Activated CD4-positive, alpha-beta memory T cell treated with anti-CD3 and anti-CD28 coated beads, Interleukin-2, amount 10 ng/mL, durations not matched to agents 7 days and 5 days (primary cell): ENCODE data around the gene RPP21. TPM values are rescaled to one million over a fixed set of nuclear protein-coding genes. Genes with fewer than 3 reads are reported as not detected.

ENCODE experiments used
- CTCF ChIA-PET: fragments of 350-600 bp; sonication (Branson Sonifier 250); formaldehyde crosslinking; loops from one replicate; lab custom pipeline; 2021; ENCODE audit warnings: antibody characterized with exemption, inconsistent platforms; lab: Charles Lee
- POLR2A ChIA-PET: fragments of 350-600 bp; sonication (Branson Sonifier 250); formaldehyde crosslinking; loops from one replicate; lab custom pipeline; 2021; ENCODE audit warnings: antibody characterized with exemption; lab: Charles Lee
- DNase-seq: peaks from one replicate; pipeline ENCODE4 v3.0.0-alpha.2; 2020
- H3K27ac Mint-ChIP-seq: one replicate; pipeline ENCODE4 v1.8.0; 2021; ENCODE audit warnings: mild to moderate bottlenecking, mixed read lengths
- H3K27me3 Mint-ChIP-seq: one replicate; pipeline ENCODE4 v1.8.0; 2021; ENCODE audit warnings: mixed read lengths
- H3K36me3 Mint-ChIP-seq: one replicate; pipeline ENCODE4 v1.8.0; 2021; ENCODE audit warnings: low read depth, mixed read lengths
- H3K4me1 Mint-ChIP-seq: one replicate; pipeline ENCODE4 v1.8.0; 2021; ENCODE audit warnings: mixed read lengths
- H3K4me3 Mint-ChIP-seq: one replicate; pipeline ENCODE4 v1.8.0; 2021; ENCODE audit warnings: mild to moderate bottlenecking, mixed read lengths
- H3K9me3 Mint-ChIP-seq: one replicate; pipeline ENCODE4 v1.8.0; 2021; ENCODE audit warnings: mixed read lengths
- total RNA-seq, 2 experiments: library from RNA; stranded (reverse); gene quantifications; one replicate each; pipeline ENCODE4 v1.2.3, GENCODE V29; 2021

The RPP21 gene
- total RNA-seq, 2 experiments from 2014 or later: 34.2 to 35.7 TPM

DNA sequence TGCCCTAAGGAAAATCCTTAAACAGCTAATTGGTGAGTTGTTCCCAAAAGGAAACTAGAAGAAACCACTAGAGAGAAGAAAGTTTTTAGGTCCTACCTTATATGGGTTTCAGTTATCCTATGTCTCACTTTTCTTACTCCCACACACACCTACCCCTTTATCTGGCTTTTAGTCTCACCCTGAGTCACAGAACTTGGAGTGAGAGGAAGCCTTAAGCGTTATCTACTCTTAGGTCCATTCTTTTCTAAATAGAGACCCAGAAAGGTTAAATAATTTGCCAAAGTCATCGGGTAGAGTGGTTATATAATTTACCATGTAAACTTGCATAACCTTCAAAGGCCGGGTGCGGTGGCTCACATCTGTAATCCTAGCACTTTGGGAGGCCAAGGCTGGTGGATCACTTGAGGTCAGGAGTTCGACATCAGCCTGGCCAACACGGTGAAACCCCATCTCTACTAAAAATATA is 4.3 kb upstream of the RPP21 start:
- ChIA-PET CTCF (no interaction called here), POLR2A (interaction anchor here (4.0 kb wide), 1 partner anchor 13 kb away, joined by 25 read pairs; the partner anchor contains the start of gene TRIM39)
- H3K4me1 Mint-ChIP-seq: peaks cover 10% of the 10 kb centered on the region
- no peaks in the 10 kb centered on the region for H3K9me3 Mint-ChIP-seq
- H3K27me3 Mint-ChIP-seq: no peaks in the 10 kb centered on the region
- H3K4me3 Mint-ChIP-seq: no peak overlapping the region
- H3K36me3 Mint-ChIP-seq: peaks cover 48% of the 10 kb centered on the region
- no peak for DNase-seq
- no peak overlapping the region for H3K27ac Mint-ChIP-seq

DNA sequence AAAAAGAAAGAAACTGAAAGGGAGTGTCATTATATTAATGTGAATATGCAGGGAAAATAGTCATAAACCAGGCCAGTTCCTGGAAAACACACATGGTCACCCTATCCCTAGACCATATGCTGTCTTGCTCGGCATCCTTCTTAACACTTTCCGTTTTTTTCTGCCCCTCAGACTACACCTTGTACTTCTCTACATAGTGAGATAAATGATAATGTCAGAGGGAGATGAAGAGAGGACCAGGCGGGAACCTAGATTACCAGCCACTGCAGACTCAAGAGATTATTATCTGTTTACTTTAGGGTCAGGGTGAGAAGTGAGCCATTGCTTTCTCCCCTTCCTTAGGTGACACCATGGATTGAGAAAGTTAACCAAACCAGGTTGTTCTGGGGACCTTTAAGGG is 3.7 kb upstream of the RPP21 start:
- DNase-seq: no peak
- Mint-ChIP-seq H3K36me3 (peaks cover 50% of the 10 kb centered on the region), H3K27ac (no peak overlapping the region), H3K4me1 (peaks cover 16% of the 10 kb centered on the region), H3K27me3 (no peaks in the 10 kb centered on the region), H3K9me3 (no peaks in the 10 kb centered on the region), H3K4me3 (no peak overlapping the region)
- ChIA-PET POLR2A (no interaction called here), CTCF (no interaction called here)

DNA sequence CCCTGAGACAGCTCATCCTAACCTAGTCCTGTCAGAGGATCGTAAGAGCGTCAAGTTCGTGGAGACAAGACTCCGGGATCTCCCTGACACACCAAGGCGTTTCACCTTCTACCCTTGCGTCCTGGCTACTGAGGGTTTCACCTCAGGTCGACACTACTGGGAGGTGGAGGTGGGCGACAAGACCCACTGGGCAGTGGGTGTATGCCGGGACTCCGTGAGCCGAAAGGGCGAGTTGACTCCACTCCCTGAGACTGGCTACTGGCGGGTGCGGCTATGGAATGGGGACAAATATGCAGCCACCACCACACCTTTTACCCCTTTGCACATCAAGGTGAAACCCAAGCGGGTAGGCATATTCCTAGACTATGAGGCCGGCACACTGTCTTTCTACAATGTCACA is 3.2 kb upstream of the RPP21 start:
- peaks cover 50% of the 10 kb centered on the region for H3K36me3 Mint-ChIP-seq

DNA sequence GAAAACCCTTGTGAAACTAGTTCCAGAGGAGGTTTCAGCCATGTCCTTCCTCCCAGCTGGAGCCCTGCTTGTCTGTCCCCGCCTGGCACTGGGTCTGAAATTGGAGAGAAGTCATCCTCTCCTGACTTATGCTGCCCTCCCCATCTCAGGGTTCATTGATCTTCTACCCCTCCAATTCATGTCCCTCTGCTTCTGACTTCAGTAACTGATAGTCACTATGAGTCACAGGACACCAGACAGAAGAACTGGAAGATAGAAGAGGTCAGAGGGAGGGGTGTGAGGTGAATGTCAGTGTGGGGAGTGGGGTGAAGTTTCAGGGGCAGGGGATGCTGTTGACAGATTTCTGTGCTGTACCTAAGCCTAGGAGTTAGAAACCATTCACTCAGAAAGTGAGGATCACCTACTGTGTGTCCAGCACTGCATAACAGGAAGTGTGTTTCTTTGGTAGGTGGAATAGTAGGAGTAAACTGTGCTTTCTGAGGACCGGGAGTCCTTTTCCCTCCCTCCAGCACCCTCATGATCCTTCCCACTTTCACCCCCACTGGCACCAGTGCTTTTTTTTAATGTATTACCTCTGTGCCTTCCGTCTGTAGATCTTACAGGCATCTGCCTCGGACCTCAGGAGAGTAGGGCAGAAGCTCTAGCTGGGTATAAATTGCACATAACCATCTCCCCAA is 627 bp upstream of the RPP21 start:
- Mint-ChIP-seq H3K36me3 (peaks cover 47% of the 10 kb centered on the region), H3K4me1 (peaks cover 23% of the 10 kb centered on the region), H3K4me3 (peak overlapping the region; percentile 88), H3K27ac (no peak overlapping the region), H3K27me3 (peaks cover 7% of the 10 kb centered on the region), H3K9me3 (no peaks in the 10 kb centered on the region)
- DNase-seq: no peak
- ChIA-PET POLR2A (interaction anchor here (0.8 to 1.0 kb wide), 2 partner anchors 18 to 20 kb away, joined by 3 to 8 read pairs; partner anchors contain the start of gene TRIM39), CTCF (interaction anchor here (1.1 kb wide), 1 partner anchor 12 kb away, joined by 3 read pairs; no protein-coding TSS in a partner anchor)

More for the DNA sequence above, 3.2 kb upstream of the RPP21 start:
- Mint-ChIP-seq H3K4me3 (no peak overlapping the region), H3K27me3 (no peaks in the 10 kb centered on the region), H3K9me3 (no peaks in the 10 kb centered on the region), H3K4me1 (peaks cover 18% of the 10 kb centered on the region), H3K27ac (no peak overlapping the region)
- DNase-seq: no peak
- CTCF ChIA-PET: no interaction called here
- POLR2A ChIA-PET: no interaction called here

DNA sequence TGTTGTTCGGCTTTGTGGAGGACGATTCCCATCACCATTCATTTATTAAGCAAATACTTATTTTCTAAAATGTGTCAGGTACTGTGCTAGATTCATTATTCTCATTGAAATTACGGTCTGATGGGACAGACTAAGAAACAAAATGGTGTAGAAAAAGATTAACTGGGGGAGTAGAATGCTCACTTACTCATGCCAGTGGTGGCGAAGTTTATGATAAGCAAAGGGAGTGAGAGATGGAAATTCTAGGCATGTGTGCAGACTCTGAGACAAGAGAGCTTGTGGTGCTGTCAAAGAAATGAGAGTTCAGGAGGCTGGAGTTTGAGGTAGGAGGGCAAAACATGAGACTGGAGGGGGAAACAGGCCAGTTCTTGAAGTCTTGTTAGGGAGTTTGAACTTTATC is 896 bp downstream of the RPP21 start:
- peak overlapping the region; percentile 88 for H3K4me3 Mint-ChIP-seq
- no peak for DNase-seq
- peak overlapping the region; percentile 48 for H3K27ac Mint-ChIP-seq
- H3K9me3 Mint-ChIP-seq: no peaks in the 10 kb centered on the region
- H3K27me3 Mint-ChIP-seq: peaks cover 18% of the 10 kb centered on the region
- CTCF ChIA-PET: no interaction called here
- peaks cover 36% of the 10 kb centered on the region for H3K4me1 Mint-ChIP-seq
- peaks cover 36% of the 10 kb centered on the region for H3K36me3 Mint-ChIP-seq
- POLR2A ChIA-PET: interaction anchor here (1.4 to 1.5 kb wide), 2 partner anchors 16 to 20 kb away, joined by 4 to 8 read pairs; partner anchors contain the start of gene TRIM39

DNA sequence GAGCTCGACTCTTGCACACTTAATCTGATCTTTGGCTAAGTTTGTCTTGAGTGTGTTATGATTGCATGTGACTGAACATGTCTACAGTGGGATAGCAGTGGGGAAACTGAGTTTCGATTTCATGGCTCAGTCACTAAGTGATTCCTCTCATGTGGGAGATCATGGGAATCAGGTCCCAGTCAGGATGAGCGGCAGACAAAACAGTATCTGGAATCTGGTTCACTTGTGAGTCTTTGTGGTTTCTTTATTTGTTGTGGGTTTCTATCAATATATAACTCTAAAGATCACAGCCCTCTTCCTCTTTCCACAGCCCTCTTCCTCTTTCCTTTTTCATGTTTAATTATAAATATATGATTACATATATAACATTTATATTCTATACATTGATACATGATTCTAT is 4.0 kb downstream of the RPP21 start:
- ChIA-PET POLR2A (interaction anchor here (1.6 kb wide), 1 partner anchor 23 kb away, joined by 8 read pairs; the partner anchor contains the start of gene TRIM39), CTCF (no interaction called here)
- Mint-ChIP-seq H3K4me1 (peaks cover 40% of the 10 kb centered on the region), H3K27ac (no peak overlapping the region), H3K36me3 (peaks cover 19% of the 10 kb centered on the region), H3K27me3 (peaks cover 45% of the 10 kb centered on the region), H3K9me3 (no peaks in the 10 kb centered on the region), H3K4me3 (no peak overlapping the region)
- no peak for DNase-seq

DNA sequence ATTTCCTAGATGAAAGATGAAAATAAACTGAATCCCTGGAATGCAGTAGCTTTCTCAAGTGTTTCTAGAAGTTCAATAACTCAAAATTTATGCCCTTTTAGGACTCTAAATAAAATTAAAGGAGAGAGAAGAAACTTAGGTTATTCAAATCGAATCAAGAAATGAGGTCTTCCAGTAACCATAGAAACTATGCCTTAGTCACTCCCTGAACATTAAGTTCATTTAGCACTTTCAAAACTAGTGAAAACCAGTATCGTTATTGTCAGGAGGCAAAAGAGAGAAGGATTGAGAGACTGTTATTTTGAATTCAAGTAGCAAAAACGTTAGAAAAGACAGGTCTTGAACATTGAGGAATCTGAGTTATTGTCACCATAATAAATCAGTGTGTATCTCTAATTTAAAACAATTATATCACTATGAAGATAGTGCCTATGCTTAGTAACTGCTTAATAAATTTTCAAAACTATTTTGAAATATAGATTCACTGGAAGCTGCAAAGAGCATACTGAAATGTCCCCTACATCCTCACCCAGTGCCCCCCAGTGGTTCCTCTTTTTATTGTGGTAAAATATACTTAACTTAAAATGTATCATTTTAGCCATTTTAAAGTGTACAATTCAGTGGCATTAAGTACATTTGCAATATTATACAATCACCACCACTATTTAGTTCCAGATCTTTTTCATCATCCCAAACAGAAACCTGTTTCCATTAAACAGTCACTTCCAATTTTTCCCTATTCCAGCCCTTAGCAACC is 4.6 kb downstream of the RPP21 start:
- CTCF ChIA-PET: interaction anchor here (1.2 to 1.9 kb wide), 2 partner anchors 11 to 130 kb away, joined by 3 to 5 read pairs; no protein-coding TSS in a partner anchor
- Mint-ChIP-seq H3K4me1 (peaks cover 36% of the 10 kb centered on the region), H3K27me3 (peaks cover 50% of the 10 kb centered on the region), H3K9me3 (no peaks in the 10 kb centered on the region), H3K36me3 (peaks cover 19% of the 10 kb centered on the region), H3K4me3 (no peak overlapping the region), H3K27ac (no peak overlapping the region)
- DNase-seq: no peak
- POLR2A ChIA-PET: interaction anchor here (1.5 to 1.6 kb wide), 2 partner anchors 23 to 24 kb away, joined by 3 to 8 read pairs; partner anchors contain the start of gene TRIM39

DNA sequence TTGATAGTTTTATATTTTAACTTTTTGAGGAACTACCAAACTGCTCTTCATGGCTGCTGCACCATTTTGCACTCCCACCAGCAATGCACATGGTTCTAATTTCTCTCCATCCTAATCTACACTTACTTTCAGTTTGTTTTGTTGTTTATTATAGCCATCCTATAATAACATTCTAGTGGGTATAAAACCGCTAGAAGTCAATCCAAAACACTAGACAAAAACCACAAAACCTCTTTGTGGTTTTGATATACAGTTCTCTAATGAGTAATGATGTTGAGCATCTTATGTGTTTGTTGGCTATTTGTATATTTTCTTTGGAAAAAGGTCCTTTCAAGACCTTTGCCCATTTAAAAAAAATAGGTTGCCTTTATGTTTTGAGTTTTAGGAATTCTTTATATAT is 5.6 kb downstream of the RPP21 start:
- POLR2A ChIA-PET: interaction anchor here (1.5 kb wide), 1 partner anchor 24 kb away, joined by 3 read pairs; the partner anchor contains the start of gene TRIM39
- Mint-ChIP-seq H3K36me3 (peaks cover 19% of the 10 kb centered on the region), H3K4me1 (peaks cover 32% of the 10 kb centered on the region), H3K27me3 (peaks cover 58% of the 10 kb centered on the region), H3K4me3 (no peak overlapping the region), H3K9me3 (no peaks in the 10 kb centered on the region), H3K27ac (no peak overlapping the region)
- DNase-seq: no peak
- CTCF ChIA-PET: interaction anchor here (1.2 to 1.9 kb wide), 2 partner anchors 12 to 131 kb away, joined by 3 to 5 read pairs; no protein-coding TSS in a partner anchor

DNA sequence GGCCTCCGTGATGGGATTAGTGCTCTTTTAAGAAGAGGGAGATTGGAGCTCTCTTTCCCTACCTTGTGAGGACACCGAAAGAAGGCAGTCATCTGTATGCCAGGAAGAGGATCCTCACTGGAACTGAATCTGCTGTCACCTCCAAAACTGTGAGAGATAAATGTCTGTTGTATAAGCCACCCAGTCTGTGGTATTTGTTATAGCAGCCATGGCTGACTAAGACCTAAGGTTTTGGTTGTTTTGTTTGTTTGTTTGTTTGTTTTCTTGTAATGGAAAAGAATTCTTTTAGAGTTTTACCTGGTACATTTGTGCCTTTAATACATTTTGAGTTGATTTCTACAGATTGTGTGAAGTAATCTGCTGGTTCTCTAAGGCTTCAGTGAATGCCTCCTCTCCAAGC is 7.6 kb downstream of the RPP21 start:
- Mint-ChIP-seq H3K27ac (no peak overlapping the region), H3K27me3 (peaks cover 70% of the 10 kb centered on the region), H3K36me3 (peaks cover 3% of the 10 kb centered on the region), H3K9me3 (no peaks in the 10 kb centered on the region), H3K4me3 (no peak overlapping the region), H3K4me1 (peaks cover 23% of the 10 kb centered on the region)
- ChIA-PET CTCF (no interaction called here), POLR2A (interaction anchor here (1.0 kb wide), 1 partner anchor 27 kb away, joined by 3 read pairs; no protein-coding TSS in a partner anchor)
- DNase-seq: no peak

DNA sequence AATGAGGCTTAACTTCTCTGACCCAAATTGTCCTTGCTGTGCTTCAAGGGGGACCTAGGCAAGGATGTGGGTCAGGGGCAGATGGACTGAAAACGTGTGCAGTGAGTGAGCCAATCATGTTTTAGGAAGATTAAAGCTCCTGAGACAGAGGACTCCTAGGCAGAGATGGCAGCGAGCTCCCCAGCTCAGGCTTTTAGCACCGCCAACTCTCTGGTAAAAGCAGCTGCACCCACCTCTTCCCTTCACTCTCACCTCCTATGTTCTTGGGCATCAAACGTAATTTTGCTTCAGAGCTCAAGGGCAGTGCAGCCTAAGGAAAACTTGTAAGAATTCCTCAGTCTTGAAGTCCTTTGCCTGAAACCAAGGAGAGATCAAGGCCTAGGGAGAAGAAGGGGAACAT is 10.3 kb downstream of the RPP21 start:
- Mint-ChIP-seq H3K27me3 (peaks cover 77% of the 10 kb centered on the region), H3K9me3 (no peaks in the 10 kb centered on the region), H3K4me1 (peaks cover 16% of the 10 kb centered on the region), H3K27ac (no peak overlapping the region), H3K36me3 (no peaks in the 10 kb centered on the region), H3K4me3 (no peak overlapping the region)
- DNase-seq: no peak
- POLR2A ChIA-PET: no interaction called here
- CTCF ChIA-PET: interaction anchor here (1.5 to 2.1 kb wide), 2 partner anchors 42 to 136 kb away, joined by 4 to 8 read pairs; no protein-coding TSS in a partner anchor

DNA sequence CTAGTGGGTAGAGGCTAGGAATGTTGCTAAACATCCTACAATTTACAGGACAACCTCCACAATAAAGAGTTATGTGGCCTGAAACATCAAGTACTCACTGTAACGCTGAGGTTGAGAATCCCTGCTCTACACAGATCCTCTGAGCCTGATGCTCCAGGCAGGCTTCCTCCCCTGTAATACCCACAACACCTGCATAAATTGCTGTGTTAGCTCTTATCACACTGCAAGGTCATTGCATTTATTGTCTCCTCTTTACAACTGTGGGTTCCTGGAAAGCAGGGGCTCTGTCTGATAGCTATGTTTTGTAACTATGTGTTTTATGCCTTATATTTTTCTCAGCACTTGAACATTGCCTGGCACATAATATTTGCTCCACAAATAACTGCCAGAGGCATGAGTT is 11.6 kb downstream of the RPP21 start:
- Mint-ChIP-seq H3K9me3 (no peaks in the 10 kb centered on the region), H3K27me3 (peaks cover 80% of the 10 kb centered on the region)

DNA sequence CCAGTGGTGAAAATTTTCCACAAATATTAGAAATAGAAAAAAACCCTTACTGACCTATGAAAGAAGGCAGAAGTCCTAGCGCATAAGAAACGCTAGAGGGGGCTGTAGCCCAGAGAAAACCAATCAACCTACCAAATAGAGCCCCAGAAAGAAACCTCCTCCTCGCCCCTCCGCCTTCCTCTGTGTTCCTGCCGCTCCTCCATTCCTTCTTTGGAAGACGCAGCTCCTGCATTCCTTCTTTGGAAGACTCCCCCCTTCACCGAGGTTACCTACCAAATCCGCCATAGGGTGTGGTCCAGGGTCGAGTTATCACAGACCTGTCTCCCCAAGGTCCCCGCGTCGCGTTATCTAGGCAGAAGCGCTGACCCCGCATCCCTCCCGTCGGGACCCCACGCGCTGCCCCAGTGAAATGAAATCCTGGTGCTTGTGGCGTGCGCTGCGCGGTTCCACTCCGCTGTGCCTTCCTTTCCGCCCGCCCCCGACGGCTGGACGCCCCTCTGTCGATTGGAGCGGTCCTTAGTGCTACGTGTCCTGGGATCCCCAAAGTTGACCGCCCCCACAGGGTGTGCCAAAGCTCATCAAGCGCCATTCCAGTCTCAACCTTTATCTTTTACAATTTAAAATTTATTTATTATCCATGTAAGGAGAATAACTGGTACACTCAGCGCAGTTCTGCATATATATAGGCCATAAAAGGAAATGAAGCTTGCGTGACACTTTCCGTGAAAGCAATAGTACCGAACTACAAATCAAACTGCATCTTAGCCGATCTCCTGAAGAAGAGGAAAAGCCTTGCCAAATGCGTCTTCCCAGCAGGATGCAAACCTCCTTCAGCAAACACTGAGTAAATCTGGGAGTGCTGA is 13.0 kb downstream of the RPP21 start:
- Mint-ChIP-seq H3K4me3 (peak overlapping the region; percentile 67), H3K36me3 (no peaks in the 10 kb centered on the region), H3K9me3 (no peaks in the 10 kb centered on the region), H3K4me1 (peaks cover 6% of the 10 kb centered on the region), H3K27me3 (peaks cover 78% of the 10 kb centered on the region), H3K27ac (no peak overlapping the region)
- CTCF ChIA-PET: interaction anchor here (0.6 to 1.9 kb wide), 11 partner anchors 14 to 175 kb away, joined by 3 to 9 read pairs (median 3); no protein-coding TSS in a partner anchor
- POLR2A ChIA-PET: no interaction called here
- DNase-seq: peak; percentile 54

More for the DNA sequence above, 11.6 kb downstream of the RPP21 start:
- no peaks in the 10 kb centered on the region for H3K36me3 Mint-ChIP-seq
- CTCF ChIA-PET: interaction anchor here (0.9 to 2.1 kb wide), 3 partner anchors 12 to 94 kb away, joined by 3 to 8 read pairs (median 3); no protein-coding TSS in a partner anchor
- POLR2A ChIA-PET: no interaction called here
- no peak overlapping the region for H3K4me3 Mint-ChIP-seq
- H3K4me1 Mint-ChIP-seq: peaks cover 6% of the 10 kb centered on the region
- DNase-seq: no peak
- H3K27ac Mint-ChIP-seq: no peak overlapping the region
